PC-9 (cell line): Measurements from ENCODE around the gene ALKBH7. TPM values are rescaled to one million over a fixed set of nuclear protein-coding genes. Genes with fewer than 3 reads are reported as not detected.

Experiments used
- BruUV-seq: library from RNA; stranded (reverse); fragments of 400-500 nt; replicated peaks from 2 replicates; lab custom pipeline; 2021; lab: Mats Ljungman, UMichigan
- CTCF ChIA-PET: fragments of 300-600 bp; sonication (Branson Sonifier 250); formaldehyde crosslinking; loops from one replicate; lab custom pipeline; 2022; ENCODE audit warnings: antibody characterized with exemption; lab: Charles Lee
- POLR2A ChIA-PET: fragments of 300-600 bp; sonication (Branson Sonifier 250); formaldehyde crosslinking; loops from one replicate; lab custom pipeline; 2022; ENCODE audit warnings: antibody characterized with exemption; ENCODE audit not compliant: unreplicated experiment; lab: Charles Lee
- DNase-seq, 2 experiments: peaks; one replicate each; pipeline versions ENCODE4 v3.0.0 to v3.0.0-alpha.2; 2015 to 2022; ENCODE audit warnings: mixed read lengths in 1 of 2
- H2AFZ ChIP-seq: fragments of 200-600 bp; sonication (generic); 2 replicates; pipeline ENCODE4 v1.8.1; 2017; ENCODE audit warnings: antibody characterized with exemption
- H3F3A ChIP-seq: fragments of 200-600 bp; sonication (generic); 2 replicates; pipeline ENCODE4 v1.8.1; 2017; ENCODE audit warnings: antibody characterized with exemption, mild to moderate bottlenecking, low read depth; ENCODE audit not compliant: insufficient read depth
- H3K27ac ChIP-seq: fragments of 200-600 bp; sonication (generic); 2 replicates; pipeline ENCODE4 v1.6.1; 2016; ENCODE audit warnings: mixed run types
- H3K27me3 ChIP-seq: fragments of 200-600 bp; sonication (generic); 2 replicates; pipeline ENCODE4 v1.6.1; 2016; ENCODE audit warnings: low read depth, mixed run types; ENCODE audit not compliant: insufficient read depth
- H3K36me3 ChIP-seq: fragments of 200-600 bp; sonication (generic); 2 replicates; pipeline ENCODE4 v1.6.1; 2016; ENCODE audit warnings: low read depth, mixed run types
- H3K4me1 ChIP-seq: fragments of 200-600 bp; sonication (generic); replicated peaks from 2 replicates; pipeline ENCODE4 v1.6.1; 2016; ENCODE audit warnings: mixed run types; ENCODE audit not compliant: insufficient read depth
- H3K4me2 ChIP-seq: fragments of 200-600 bp; sonication (generic); 2 replicates; pipeline ENCODE4 v1.6.1; 2017; ENCODE audit warnings: mixed run types
- H3K4me3 ChIP-seq: fragments of 200-600 bp; sonication (generic); 2 replicates; pipeline ENCODE4 v1.6.1; 2016; ENCODE audit warnings: mixed run types
- H3K79me2 ChIP-seq: fragments of 200-600 bp; sonication (generic); 2 replicates; pipeline ENCODE4 v1.6.1; 2017; ENCODE audit warnings: low read depth, mixed run types
- H3K9me2 ChIP-seq: fragments of 200-600 bp; sonication (generic); 2 replicates; pipeline ENCODE4 v1.8.1; 2017; ENCODE audit warnings: mild to moderate bottlenecking; ENCODE audit not compliant: insufficient read depth
- H3K9me3 ChIP-seq: fragments of 200-600 bp; sonication (generic); 2 replicates; pipeline ENCODE4 v1.8.1; 2016; ENCODE audit warnings: low read depth; ENCODE audit not compliant: insufficient read depth
- H4K20me1 ChIP-seq: fragments of 200-600 bp; sonication (generic); 2 replicates; pipeline ENCODE4 v1.8.1; 2017; ENCODE audit not compliant: insufficient read depth
- EZH2 ChIP-seq: fragments of 200-600 bp; sonication (generic); IDR thresholded peaks from 2 replicates; pipeline ENCODE4 v1.8.0; 2017; ENCODE audit warnings: antibody characterized with exemption, low read depth
- intact Hi-C: fragments of 100-400 bp; cut with micrococcal nuclease; formaldehyde crosslinking; loops from one replicate; pipeline ENCODE4 v1.10.0; 2022; ENCODE audit not compliant: unreplicated experiment
- total RNA-seq: library from RNA; stranded (reverse); gene quantifications from 2 replicates; pipeline ENCODE4 v1.2.3, GENCODE V29; 2021
- TF ChIP-seq, protein P1 (sequence below): fragments of 200-600 bp; sonication (generic); conservative IDR thresholded peaks from 2 replicates; pipeline ENCODE4 v1.6.1; 2017; ENCODE audit warnings: mixed run types, antibody characterized with exemption, mild to moderate bottlenecking, moderate library complexity

ALKBH7 gene
- total RNA-seq, 1 experiment from 2014 or later, result 53.6 TPM

- no peaks in the 10 kb centered on the region for H3K9me3 ChIP-seq
- no peak overlapping the region for H2AFZ ChIP-seq
- H3K4me2 ChIP-seq, result no peak overlapping the region
- H3K9me2 ChIP-seq, result no peaks in the 10 kb centered on the region
- no peaks in the 10 kb centered on the region for H3K36me3 ChIP-seq
- POLR2A ChIA-PET, result interaction anchor here (0.5 kb wide), 1 partner anchor 568 kb away, joined by 12 read pairs; no protein-coding TSS in a partner anchor
- CTCF ChIA-PET, result no interaction called here
- DNase-seq, result no peak
- H3K27ac ChIP-seq, result no peak overlapping the region
- H3K27me3 ChIP-seq, result peaks cover 16% of the 10 kb centered on the region
- intact Hi-C loops, result no loop called here
- no peaks in the 10 kb centered on the region for H4K20me1 ChIP-seq
- H3K4me3 ChIP-seq, result no peak overlapping the region
- no peaks in the 10 kb centered on the region for H3F3A ChIP-seq
- BruUV-seq, result no TSS peak
- TF ChIP-seq, protein P1, sequence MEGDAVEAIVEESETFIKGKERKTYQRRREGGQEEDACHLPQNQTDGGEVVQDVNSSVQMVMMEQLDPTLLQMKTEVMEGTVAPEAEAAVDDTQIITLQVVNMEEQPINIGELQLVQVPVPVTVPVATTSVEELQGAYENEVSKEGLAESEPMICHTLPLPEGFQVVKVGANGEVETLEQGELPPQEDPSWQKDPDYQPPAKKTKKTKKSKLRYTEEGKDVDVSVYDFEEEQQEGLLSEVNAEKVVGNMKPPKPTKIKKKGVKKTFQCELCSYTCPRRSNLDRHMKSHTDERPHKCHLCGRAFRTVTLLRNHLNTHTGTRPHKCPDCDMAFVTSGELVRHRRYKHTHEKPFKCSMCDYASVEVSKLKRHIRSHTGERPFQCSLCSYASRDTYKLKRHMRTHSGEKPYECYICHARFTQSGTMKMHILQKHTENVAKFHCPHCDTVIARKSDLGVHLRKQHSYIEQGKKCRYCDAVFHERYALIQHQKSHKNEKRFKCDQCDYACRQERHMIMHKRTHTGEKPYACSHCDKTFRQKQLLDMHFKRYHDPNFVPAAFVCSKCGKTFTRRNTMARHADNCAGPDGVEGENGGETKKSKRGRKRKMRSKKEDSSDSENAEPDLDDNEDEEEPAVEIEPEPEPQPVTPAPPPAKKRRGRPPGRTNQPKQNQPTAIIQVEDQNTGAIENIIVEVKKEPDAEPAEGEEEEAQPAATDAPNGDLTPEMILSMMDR, result no peak
- no peak for TF ChIP-seq EZH2
- no peaks in the 10 kb centered on the region for H3K79me2 ChIP-seq
- H3K4me1 ChIP-seq, result no peaks in the 10 kb centered on the region
Observed at GRCh38 chr19:6326815-6327214, 45.8 kb upstream of the ALKBH7 start.

DNA sequence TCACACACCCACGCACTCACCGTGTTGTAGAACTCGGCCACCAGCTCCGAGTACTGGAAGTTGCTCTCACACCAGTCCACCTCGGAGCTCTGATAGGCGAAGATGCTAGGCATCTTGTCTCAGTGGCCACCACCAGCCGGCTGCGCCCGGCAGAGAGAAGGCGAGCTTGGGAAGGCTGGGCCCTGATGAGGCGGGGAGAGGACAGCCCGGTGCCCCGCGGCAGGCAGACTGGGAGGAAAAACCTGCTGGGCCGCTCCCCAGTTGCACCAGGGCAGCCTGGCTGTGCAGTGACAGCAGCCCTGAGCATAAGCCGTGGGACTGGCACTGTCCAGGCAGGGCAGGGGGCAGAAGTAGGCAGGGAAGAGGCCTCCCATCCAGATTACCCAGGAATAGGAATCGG is 39.2 kb upstream of the ALKBH7 start, which contains the start of gene ACER1:
Gene ACER1 (minus strand): TSS at position 174 of the 400 bp plus-strand sequence. CDS start 61 bp downstream, at position 113.
- Histone ChIP-seq H4K20me1 (no peaks in the 10 kb centered on the region), H2AFZ (no peak within 1 kb of the TSS), H3K27ac (no peak within 1 kb of the TSS), H3K4me1 (no peaks in the 10 kb centered on the region), H3K9me2 (no peaks in the 10 kb centered on the region), H3F3A (no peaks in the 10 kb centered on the region), H3K27me3 (no peaks in the 10 kb centered on the region), H3K4me2 (no peak within 1 kb of the TSS), H3K9me3 (no peaks in the 10 kb centered on the region), H3K36me3 (no peaks in the 10 kb centered on the region), H3K79me2 (no peaks in the 10 kb centered on the region), H3K4me3 (no peak within 1 kb of the TSS)
- CTCF ChIA-PET, result no interaction called here
- DNase-seq, result peak; percentile 31 to 36
- BruUV-seq, result no TSS peak
- intact Hi-C loops, result no loop called here
- POLR2A ChIA-PET, result no interaction called here
- no peak for TF ChIP-seq EZH2
- TF ChIP-seq, protein P1, result no peak

DNA sequence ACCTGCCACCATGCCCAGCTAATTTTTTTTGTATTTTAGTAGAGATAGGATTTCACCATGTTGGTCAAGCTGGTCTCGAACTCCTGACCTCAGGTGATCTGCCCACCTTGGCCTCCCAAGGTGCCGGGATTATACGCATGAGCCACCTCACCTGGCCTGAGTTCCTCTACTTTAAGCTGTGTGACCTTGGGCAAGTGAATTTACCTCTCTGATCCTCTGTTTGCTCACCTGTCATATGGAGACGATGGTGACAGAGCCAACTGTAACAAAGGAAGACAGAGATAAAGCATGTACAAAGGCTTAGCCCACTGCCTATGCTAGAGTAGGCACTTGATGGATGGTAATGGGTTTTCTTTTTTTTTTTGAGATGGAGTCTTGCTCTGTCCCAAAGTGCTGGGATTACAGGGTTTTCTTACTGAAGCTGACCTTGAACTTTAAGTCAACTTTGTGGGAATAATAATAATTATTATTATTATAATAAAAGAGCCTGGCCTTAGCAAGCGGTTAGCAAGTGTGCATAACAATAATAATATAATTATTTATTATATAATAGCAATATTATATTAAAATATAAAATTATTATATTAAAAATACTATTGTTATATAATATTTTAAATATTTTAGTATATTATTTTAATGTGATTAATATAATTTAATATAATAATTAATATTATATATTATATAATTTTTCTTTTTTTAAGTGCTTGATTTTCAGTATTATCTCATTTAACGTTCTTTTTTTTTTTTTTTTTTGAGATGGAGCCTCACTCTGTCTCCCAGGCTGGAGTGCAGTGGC is 37.9 kb upstream of the ALKBH7 start:
- TF ChIP-seq EZH2, result no peak
- TF ChIP-seq, protein P1, result no peak
- no peak overlapping the region for H3K27ac ChIP-seq
- H3K27me3 ChIP-seq, result no peaks in the 10 kb centered on the region
- H3K79me2 ChIP-seq, result no peaks in the 10 kb centered on the region
- ChIA-PET CTCF (no interaction called here), POLR2A (interaction anchor here (0.5 kb wide), 1 partner anchor 19 kb away, joined by 5 read pairs; no protein-coding TSS in a partner anchor)
- H2AFZ ChIP-seq, result no peak overlapping the region
- no peak for DNase-seq
- no peaks in the 10 kb centered on the region for H3K4me1 ChIP-seq
- no peaks in the 10 kb centered on the region for H3F3A ChIP-seq
- BruUV-seq, result no TSS peak
- H3K4me3 ChIP-seq, result no peak overlapping the region
- H3K9me3 ChIP-seq, result no peaks in the 10 kb centered on the region
- H3K36me3 ChIP-seq, result no peaks in the 10 kb centered on the region
- intact Hi-C loops, result no loop called here
- H3K9me2 ChIP-seq, result no peaks in the 10 kb centered on the region
- H4K20me1 ChIP-seq, result no peaks in the 10 kb centered on the region
- H3K4me2 ChIP-seq, result no peak overlapping the region
